ENCODE data around the gene NAA80. TPM values are rescaled to one million over a fixed set of nuclear protein-coding genes. Genes with fewer than 3 reads are reported as not detected.

Gene NAA80
- total RNA-seq, 1 experiment from 2014 or later = 6.0 TPM

DNA sequence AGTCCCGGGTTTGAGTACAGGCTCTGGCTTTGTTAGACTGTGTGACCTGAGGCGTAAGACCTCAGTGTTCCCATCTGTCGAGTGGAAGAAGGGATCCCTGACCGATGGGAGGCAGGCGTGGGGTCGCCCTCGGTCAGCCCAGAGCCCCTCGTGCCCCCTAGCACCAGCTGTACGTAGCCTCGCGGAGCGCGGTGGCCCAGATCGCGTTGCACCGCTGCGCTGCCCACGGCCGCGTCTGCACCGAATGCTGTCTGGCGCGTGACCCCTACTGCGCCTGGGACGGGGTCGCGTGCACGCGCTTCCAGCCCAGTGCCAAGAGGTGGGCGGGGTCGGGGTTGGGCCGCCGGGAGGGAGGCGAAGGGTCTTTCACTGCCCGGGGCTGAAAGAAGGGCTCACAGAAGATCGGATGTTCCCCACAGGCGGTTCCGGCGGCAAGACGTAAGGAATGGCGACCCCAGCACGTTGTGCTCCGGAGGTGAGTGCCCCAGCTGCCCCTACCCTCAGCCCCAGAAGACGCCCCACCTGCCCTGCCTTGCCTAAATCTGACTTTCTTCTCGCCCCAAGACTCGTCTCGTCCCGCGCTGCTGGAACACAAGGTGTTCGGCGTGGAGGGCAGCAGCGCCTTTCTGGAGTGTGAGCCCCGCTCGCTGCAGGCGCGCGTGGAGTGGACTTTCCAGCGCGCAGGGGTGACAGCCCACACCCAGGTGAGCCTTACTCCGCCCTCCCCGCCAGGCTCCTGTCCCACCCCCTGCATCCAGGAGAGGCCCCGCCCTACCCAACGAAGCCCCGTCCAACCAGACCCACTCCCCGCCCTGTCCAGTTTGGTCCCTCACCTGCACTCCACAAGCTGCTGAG lies 23.8 kb downstream of the NAA80 start:
- no peak overlapping the region for H2AFZ ChIP-seq (ENCODE audit: low read length)
- no peak overlapping the region for H3K14ac ChIP-seq (ENCODE audit: insufficient read depth, low read length)
- no peak overlapping the region for H3K4ac ChIP-seq (ENCODE audit: low read depth, low read length)
- H3K9ac ChIP-seq (ENCODE audit: extremely low read depth, insufficient read length, low read length) = no peak overlapping the region
- no peaks in the 10 kb centered on the region for H4K20me1 ChIP-seq (ENCODE audit: control insufficient read depth, insufficient read depth, insufficient read length)
- H4K91ac ChIP-seq (ENCODE audit: insufficient read length, low read depth, low read length) = no peak overlapping the region
- no peaks in the 10 kb centered on the region; a peak in 1 of 7 replicates for H3K36me3 Mint-ChIP-seq (ENCODE audit: insufficient read depth in 1 of 3, low read depth in 3 of 3)
- H3K4me3 Mint-ChIP-seq = peak overlapping the region; percentile 57 to 78
- H2BK20ac ChIP-seq (ENCODE audit: low read depth, low read length, poor library complexity, severe bottlenecking) = no peak overlapping the region
- WGBS (ENCODE audit: extremely low coverage, insufficient read length, low lambda C conversion rate) = no CpG with 5 or more reads among the region's 65 CpGs
- no peak overlapping the region for H2BK120ac ChIP-seq (ENCODE audit: low read depth, low read length, poor library complexity, severe bottlenecking)
- no peak overlapping the region for H3K27ac ChIP-seq (ENCODE audit: insufficient read length, low read depth, low read length)
- no peaks in the 10 kb centered on the region for H3K79me1 ChIP-seq (ENCODE audit: insufficient read depth, low read depth, low read length, poor library complexity, severe bottlenecking)
- H3K4me2 ChIP-seq (ENCODE audit: insufficient read depth, insufficient read length, low read length) = peak overlapping the region; percentile 31
- H2AK5ac ChIP-seq (ENCODE audit: insufficient read length, low read length) = no peak overlapping the region
- no peak overlapping the region for H4K5ac ChIP-seq (ENCODE audit: insufficient read length, low read depth, low read length)
- H3K4me1 Mint-ChIP-seq = peaks cover 27 to 34% of the 10 kb centered on the region in 2 experiments
- H3K9me3 Mint-ChIP-seq = no peaks in the 10 kb centered on the region; a peak in 1 of 5 replicates
- peaks cover 16% of the 10 kb centered on the region; the same call in 1 of the 2 replicates for H3K27me3 ChIP-seq (ENCODE audit: insufficient read depth, low read length)
- no peak overlapping the region for H2BK15ac ChIP-seq (ENCODE audit: low read depth, low read length)
- peak overlapping the region; percentile 3 for H3K18ac ChIP-seq (ENCODE audit: insufficient read length, low read depth, low read length)
- no peaks in the 10 kb centered on the region for H3K9me3 ChIP-seq (ENCODE audit: control insufficient read depth, low read depth, low read length)
- H3K27me3 Mint-ChIP-seq (ENCODE audit: low read depth) = peaks cover 59% of the 10 kb centered on the region
- TF ChIP-seq, protein P1, sequence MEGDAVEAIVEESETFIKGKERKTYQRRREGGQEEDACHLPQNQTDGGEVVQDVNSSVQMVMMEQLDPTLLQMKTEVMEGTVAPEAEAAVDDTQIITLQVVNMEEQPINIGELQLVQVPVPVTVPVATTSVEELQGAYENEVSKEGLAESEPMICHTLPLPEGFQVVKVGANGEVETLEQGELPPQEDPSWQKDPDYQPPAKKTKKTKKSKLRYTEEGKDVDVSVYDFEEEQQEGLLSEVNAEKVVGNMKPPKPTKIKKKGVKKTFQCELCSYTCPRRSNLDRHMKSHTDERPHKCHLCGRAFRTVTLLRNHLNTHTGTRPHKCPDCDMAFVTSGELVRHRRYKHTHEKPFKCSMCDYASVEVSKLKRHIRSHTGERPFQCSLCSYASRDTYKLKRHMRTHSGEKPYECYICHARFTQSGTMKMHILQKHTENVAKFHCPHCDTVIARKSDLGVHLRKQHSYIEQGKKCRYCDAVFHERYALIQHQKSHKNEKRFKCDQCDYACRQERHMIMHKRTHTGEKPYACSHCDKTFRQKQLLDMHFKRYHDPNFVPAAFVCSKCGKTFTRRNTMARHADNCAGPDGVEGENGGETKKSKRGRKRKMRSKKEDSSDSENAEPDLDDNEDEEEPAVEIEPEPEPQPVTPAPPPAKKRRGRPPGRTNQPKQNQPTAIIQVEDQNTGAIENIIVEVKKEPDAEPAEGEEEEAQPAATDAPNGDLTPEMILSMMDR (conservative IDR thresholded peaks at IDR 0.05) = no peak
- no peak overlapping the region for H3K56ac ChIP-seq (ENCODE audit: insufficient read length, low read depth, low read length)
- H2BK12ac ChIP-seq (ENCODE audit: insufficient read length, low read depth, low read length) = no peak overlapping the region
- H3T11ph ChIP-seq (ENCODE audit: low read length) = no peak overlapping the region
- H4K8ac ChIP-seq (replicated peaks; ENCODE audit: insufficient read length, low read depth, low read length) = no peak overlapping the region
- H3K27ac Mint-ChIP-seq = no peak overlapping the region; a peak in 1 of 7 replicates
- DNase-seq = peak; percentile 68
- H3K79me2 ChIP-seq (ENCODE audit: insufficient read depth, low read length) = no peaks in the 10 kb centered on the region
- H3K23me2 ChIP-seq (ENCODE audit: insufficient read length, low read depth, low read length, poor library complexity, severe bottlenecking) = peaks cover 10% of the 10 kb centered on the region
- no peak overlapping the region for H2BK5ac ChIP-seq (ENCODE audit: insufficient read length, low read length)
- no peak overlapping the region for H3K23ac ChIP-seq (ENCODE audit: insufficient read length, low read depth, low read length)
- H3K4me1 ChIP-seq (ENCODE audit: insufficient read depth, low read length) = no peaks in the 10 kb centered on the region

Measured in H9 (cell line).